ENCODE data around the gene CCNL2. TPM values are rescaled to one million over a fixed set of nuclear protein-coding genes. Genes with fewer than 3 reads are reported as not detected.
"Not testable (repeated sequence)": the region's sequence is repeated elsewhere in the genome, so short reads cannot be mapped to it uniquely, and the experiment has no call there.

The CCNL2 gene
- polyA plus RNA-seq, 3 donors, result 103 to 173 (median 106) TPM

DNA sequence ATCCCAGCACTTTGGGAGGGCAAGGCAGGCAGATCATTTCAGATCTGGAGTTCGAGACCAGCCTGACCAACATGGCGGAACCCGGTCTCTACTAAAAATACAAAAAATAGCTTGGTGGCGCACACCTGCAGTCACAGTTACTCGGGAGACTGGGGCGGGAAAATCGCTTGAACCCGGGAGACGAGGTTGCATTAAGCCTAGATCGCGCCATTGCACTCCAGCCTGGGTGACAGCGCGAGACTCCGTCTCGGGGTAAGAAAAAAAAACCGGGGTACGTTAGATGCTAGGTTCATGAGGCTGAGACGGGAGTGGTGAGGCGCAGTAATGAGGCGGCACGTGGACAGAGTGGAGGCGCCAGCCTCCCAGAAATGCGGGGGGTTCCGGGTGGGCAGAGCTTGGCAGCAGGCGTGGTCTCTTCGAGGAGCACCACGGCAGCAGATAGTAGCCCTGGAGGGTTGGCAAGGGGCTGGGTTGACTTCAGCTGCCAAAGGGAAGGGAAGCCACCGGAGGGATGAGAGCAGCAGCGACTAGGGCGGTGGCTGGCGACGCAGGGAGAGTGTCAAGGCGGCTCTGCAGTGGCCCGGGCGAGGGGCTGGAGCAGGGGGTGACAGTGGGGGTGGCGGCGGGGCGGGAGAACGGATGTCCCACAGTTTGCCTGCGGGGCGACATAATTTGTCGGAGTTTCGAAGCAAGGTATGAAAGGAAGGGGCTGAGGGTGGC, 7.1 kb upstream of the CCNL2 start:
- WGBS, 3 donors, result 37 to 44% (median 41%) methylated on average over 39 to 43 of the region's 43 CpGs
- no peak overlapping the region for H3K27ac ChIP-seq (ENCODE audit: low read depth, low read length)

DNA sequence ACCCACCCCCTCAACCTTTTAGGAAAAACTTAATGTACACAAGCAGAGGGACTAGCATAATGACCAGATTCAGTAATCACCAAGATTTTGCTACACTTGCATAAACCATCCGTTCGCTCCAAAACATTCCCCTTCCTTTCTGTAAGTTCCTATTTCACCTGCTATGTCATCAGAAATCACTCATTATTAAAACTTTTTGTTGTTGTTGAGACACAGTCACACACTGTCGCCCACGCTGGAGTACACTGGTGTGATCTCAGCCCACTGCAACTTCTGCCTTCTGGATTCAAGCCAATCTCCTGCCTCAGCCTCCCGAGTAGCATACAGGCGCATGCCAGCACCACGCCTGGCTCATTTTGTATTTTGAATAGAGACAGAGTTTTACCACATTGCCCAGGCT, 4.5 kb upstream of the CCNL2 start:
- no peak overlapping the region for H3K27ac ChIP-seq (ENCODE audit: low read depth, low read length)
- 78 to 84% (median 79%) methylated on average over 7 of the region's 7 CpGs for WGBS, 3 donors

DNA sequence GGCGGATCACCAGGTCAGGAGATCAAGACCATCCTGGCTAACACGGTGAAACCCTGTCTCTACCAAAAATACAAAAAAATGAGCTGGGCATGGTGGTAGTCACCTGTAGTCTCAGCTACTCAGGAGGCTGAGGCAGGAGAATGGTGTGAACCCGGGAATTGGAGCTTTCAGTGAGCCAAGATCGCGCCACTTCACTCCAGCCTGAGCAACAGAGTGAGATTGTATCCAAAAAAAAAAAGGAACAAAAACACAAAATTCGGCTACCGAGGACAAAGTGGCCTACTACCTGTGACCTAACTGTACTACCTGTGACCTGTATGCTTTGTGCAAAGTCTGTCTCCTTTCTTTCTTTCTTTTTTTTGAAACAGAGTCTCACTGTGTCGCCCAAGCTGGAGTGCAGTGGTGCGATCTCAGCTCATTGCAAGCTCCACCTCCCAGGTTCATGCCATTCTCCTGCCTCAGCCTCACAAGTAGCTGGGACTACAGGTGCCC, 3.8 kb upstream of the CCNL2 start:
- WGBS, 3 donors, result 85 to 93% (median 85%) methylated on average over 9 of the region's 9 CpGs
- not testable (repeated sequence) for H3K27ac ChIP-seq (ENCODE audit: low read depth, low read length)

DNA sequence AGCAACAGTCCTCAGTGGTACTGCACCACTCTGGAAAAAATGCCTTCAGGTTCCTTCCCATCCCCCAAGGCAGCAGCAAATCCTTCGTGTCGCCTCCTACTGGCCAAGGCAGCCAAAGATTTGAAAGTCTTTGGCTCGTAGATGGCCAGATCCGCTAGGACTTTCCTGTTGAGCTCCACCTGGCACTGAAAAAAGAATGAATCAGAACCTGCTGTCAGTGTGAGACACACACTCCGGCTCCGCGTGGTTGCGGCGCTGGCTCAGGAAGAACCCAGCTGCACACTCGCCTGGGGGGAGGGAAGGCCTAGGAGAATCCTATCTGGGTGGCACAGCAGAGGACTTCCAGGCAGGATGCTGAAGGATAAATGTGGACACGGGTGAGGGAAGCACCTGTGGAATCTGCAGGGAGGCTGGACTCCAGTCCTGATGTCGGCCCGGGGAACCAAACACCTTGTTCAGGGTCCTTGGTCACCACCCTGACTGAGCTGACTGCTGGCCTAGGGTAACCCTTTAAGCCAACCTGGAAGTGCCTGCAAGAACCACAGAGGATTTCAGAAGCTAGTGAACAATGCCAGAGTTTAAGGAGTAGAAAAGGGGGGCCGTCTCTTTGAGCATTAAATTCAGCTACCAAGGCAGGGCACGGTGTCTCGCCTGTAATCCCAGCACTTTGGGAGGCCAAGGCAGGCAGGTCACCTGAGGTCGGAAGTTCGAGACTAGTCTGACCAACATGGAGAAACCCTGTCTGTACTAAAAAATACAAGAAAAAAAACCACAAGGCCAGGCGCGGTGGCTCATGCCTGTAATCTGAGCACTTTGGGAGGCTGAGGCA, 3.2 kb upstream of the CCNL2 start:
- 59 to 73% (median 66%) methylated on average over 20 of the region's 20 CpGs for WGBS, 3 donors
- H3K27ac ChIP-seq (ENCODE audit: low read depth, low read length), result no peak overlapping the region

DNA sequence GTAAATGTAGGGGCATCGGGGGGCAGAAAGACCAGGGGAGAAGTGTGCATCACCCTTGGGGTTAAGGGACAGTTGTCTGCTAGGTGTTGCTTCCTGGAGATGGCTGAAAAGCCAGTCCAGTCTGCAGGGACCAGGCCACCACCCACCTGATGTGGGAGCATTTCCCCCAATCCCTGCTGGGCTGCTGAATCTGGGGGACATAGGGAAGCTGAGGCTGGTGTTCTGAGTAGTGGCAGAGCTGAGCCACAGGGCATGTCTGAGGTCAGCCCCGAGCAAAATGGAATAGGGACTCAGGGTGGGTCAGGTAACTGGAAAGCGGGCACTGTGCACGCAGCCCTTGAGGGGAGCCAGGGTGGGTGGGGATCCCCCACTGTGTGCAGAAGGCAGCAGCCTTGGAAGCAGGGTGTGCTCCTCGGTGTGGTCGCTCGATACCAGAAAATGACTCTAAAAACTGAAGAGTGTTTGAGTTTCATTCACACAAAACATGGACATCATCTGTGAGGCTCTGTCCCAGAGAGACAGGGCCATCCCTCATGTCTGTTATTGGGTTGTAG, 2.4 kb upstream of the CCNL2 start:
- WGBS, 3 donors, result 82 to 88% (median 83%) methylated on average over 7 of the region's 7 CpGs
- H3K27ac ChIP-seq (ENCODE audit: low read depth, low read length), result no peak overlapping the region

DNA sequence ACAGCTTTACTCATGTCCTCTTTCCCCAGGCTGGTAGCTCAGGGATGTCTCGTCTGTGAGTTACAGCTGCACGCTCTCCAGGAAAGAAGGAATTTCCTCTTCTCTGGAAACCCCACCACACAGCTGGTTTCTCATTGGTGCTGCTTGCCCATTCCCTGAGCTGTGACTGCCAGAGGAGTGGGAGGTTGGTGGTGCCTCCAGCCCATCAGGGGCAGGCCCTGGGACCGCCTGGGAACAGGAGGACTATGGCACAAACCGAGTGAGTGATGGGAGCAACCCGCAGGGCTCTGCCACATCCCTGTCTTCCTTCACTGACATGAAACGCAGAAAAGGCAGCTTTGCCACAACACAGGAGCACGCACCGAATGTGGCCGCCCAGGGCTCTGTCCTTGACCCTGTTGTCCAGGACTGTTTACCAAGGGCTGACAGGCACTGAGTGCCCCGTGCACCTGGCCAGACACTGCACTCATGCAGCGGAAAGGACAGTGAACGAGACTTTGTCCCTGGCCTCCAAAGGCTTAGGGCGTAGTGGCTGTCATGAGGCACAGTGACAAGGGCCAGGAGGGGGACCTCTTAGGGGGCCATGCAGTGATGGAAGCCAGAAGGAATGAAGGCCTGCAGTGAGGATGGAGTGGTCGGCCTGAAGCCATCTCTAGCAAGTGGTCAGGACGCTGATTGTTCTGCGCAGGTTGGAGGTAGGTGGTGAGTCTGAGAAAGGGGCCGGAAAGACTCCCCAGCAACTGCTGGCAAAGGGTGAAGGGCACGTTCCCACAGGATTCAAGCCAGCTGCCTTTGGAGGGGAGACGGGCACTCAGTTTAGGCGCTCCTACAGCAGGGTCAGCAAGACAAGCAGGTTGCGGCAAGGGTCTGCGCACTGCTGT, 1.7 kb upstream of the CCNL2 start:
- no peak overlapping the region for H3K27ac ChIP-seq (ENCODE audit: low read depth, low read length)
- WGBS, 3 donors, result 62 to 84% (median 79%) methylated on average over 22 of the region's 22 CpGs

DNA sequence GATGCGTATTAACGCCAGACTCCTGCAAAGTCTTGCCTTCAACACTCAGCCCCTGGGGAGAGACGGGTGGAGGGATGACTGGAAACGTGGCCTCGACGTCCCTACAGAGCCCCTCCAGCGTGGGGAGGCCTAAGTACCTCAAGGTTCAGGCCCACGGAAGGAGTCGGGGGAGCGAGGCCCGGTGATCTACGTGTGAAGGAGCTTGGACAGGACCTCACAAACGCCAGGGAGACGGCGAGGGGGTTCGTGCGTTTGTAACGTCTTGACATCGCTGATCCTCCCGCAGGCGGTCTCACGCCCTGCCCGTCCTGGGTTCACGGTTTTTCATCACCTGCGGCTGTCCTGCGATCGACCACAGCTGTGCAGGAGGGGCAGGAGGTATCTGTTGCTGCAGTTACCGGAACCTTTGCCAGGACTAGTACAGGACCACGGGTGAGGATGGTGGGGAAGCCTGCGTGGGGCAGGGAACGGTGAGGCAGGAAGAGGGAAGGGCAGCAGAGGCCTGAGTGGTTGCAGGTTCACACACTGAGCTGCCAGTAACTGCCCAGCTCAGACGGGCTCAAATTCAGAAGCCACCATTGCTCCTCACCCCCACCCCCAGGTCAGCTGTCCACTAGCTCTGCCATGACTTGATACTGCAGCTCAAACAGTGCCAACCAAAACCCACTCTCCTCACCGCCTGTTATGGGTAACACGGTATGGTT, 889 bp upstream of the CCNL2 start:
- WGBS, 3 donors, result 4 to 6% (median 5%) methylated on average over 34 of the region's 34 CpGs
- no peak overlapping the region for H3K27ac ChIP-seq (ENCODE audit: low read depth, low read length)

DNA sequence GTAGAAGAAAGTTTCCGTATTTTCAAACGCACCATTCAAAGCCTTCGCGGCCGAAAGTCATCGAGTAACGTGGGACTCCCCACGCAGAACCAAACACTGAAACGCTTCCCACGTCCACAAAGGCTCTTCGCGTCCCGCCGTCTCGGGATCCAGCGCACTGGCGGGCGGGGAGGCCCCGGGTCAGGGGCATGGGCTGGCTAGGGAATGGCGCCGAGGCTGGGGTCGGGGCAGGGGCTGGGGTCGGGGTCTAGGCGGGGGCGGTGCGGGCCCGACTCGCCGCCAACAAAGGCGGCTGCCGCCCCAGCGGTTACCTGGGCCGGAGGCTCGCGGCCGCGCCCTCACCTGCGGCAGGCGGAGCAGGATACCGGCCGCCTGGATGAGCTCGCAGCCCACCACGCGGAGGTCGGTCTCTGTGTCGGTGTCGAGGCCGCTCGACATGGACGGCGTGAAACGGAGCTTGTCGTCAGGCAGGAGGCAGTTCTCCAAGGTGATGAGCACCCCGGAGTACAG, 403 bp downstream of the CCNL2 start:
- 0% methylated on average over 46 to 54 of the region's 54 CpGs for WGBS, 3 donors

DNA sequence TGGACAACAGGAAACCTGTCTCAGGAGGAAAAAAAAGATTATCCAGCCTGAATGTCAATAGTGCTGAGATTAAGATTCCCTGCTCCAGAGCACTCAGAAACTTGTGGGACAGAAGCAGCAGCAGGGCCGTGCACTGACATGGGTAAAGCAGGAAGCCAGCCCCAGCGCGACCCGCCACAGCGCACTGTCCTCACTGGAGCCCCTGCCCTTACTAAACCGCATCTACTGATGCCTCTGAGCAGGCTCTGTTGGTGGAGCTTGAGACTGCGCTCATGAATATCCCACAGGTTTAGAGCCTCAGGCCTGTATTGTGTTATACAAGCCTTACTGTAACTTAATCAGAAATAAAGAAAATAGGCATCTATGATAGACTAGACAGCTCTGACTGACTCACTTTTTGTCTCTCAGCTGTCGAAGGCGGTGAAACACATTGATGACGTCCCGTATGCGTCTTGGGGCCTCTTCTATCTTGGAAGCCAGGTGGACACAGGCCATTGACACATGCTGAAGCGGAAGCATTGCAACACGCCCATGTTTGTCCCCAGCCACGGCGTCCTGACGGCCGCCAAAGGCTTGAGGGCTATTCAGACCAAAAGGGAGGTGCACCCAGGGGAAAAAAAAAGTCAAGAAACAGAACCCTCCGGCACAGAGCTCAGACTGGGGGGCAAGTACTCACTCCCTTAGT, 1.2 kb downstream of the CCNL2 start:
- WGBS, 3 donors, result 41 to 49% (median 44%) methylated on average over 17 to 19 of the region's 19 CpGs
- H3K27ac ChIP-seq (ENCODE audit: low read depth, low read length), result no peak overlapping the region

More for the DNA sequence above, 403 bp downstream of the CCNL2 start:
- no peak overlapping the region for H3K27ac ChIP-seq (ENCODE audit: low read depth, low read length)

DNA sequence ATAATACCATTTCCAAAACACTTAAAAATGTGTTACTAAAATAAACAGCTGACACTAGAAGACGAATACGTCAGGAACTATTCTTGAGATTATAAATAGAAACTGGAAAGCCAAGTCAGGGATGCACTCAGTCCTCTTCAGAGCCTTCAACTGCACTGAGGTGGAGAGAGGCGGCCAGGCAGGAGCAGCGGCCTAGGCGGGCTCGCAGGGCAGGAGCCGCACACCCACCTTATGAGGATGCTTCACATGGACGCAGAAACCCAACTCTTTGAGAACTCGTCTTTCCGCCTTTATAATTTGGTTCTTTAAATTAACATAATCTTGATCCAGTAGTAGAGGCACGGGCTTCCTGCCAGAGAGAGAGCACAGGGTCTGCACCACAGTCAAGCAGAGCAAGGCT, 4.0 kb downstream of the CCNL2 start:
- H3K27ac ChIP-seq (ENCODE audit: low read depth, low read length), result no peak overlapping the region
- WGBS, 3 donors, result 87 to 93% (median 92%) methylated on average over 11 of the region's 11 CpGs

DNA sequence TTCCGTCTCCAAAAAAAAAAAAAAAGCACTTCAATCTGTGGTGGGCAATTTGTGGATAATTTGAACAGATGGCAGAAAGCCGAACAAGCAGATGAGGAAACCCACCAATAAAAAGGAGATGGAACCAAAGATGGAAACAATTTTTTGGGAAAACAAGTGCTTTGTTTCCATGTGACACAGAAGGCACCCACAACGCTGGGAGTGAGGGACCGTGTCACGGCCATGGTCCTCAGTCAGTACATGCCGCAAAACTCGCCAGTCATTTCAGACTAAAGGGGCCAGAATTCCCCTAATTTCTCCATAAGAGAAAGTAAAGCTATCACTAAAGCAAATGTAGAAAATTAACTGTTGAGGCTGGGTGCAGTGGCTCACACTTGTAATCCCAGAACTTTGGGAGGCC, 5.0 kb downstream of the CCNL2 start:
- H3K27ac ChIP-seq (ENCODE audit: low read depth, low read length), result no peak overlapping the region
- WGBS, 3 donors, result 92 to 98% (median 97%) methylated on average over 7 of the region's 7 CpGs

DNA sequence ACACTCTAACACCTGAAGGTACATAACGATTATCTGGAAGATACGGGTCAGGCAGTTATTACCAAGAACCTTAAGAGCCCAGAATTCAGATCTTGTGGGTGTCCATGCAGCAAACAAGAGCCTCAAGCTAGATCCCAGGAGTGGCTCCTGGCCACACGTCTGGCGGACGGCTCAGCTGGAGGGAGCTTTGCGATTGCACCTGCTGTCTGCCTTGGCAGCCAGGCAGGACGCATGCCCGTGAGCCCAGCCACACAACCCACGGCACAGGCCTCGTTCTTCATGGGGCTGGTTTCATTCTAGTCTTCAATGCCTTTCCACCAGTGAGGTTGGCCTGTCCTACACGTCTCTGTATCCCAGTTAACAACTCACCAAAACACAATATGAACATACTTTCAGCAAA, 5.7 kb downstream of the CCNL2 start:
- WGBS, 3 donors, result 88 to 95% (median 91%) methylated on average over 11 of the region's 11 CpGs
- no peak overlapping the region for H3K27ac ChIP-seq (ENCODE audit: low read depth, low read length)

DNA sequence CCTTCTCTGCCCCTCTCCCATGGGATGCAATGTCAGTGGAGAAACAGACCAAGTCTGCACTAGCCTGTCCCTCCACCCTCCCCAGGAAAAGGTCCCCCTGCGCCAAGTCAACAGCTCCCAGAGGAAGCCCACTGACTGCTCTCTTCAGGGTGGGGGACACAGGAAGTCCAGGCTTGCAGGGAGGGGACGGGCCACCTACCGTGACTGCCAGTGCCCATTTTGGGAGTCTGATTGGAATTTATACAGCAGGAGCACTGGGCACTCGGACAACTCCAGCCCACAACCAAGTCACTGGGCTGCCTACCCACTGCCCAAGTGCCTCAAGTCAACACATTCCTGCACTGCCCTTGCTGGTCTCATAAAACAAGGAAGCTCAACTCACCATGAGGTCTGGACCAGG, 6.1 kb downstream of the CCNL2 start:
- H3K27ac ChIP-seq (ENCODE audit: low read depth, low read length), result no peak overlapping the region
- 85 to 94% (median 93%) methylated on average over 4 of the region's 4 CpGs for WGBS, 3 donors

DNA sequence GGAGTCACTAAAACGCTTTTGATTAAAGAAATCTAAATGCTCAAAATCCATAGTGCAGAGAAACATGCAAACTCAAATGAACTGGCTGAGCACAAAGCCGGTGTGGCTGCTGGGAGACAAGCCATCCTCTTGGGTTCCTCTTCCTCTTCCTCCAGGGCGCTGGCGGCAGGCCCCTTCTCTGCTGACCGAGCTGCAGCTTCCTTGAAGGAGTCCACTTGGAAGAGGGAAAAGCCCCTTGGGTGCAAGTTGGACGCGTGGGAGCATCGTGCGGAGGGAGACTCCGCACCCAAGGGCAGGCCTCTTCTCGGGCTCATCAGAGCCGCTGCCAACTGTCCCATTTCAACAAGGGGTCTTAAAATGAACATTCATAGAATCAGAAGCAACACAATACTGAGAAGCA, 7.9 kb downstream of the CCNL2 start:
- H3K27ac ChIP-seq (ENCODE audit: low read depth, low read length), result no peak overlapping the region
- 72 to 88% (median 73%) methylated on average over 12 of the region's 12 CpGs for WGBS, 3 donors

DNA sequence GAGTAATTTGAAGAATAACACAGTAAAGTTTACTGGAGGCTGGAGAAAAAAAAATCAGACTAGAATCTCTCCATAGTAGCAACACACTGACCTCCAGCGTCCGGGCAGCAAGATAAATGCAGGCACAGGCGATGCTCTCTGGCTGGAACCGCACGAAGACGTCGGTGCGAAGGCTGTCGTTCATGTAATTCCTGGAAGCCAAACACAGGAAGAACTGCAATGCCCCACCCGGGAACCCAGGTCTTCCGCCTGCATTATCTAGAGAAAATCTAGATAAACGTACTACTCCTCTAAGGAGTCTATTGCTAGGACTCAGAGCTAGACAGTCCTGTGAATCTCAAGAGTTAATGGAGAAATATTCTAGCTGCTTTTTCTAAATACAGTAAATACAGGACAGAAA, 8.5 kb downstream of the CCNL2 start:
- WGBS, 3 donors, result 79 to 84% (median 83%) methylated on average over 12 of the region's 12 CpGs
- no peak overlapping the region for H3K27ac ChIP-seq (ENCODE audit: low read depth, low read length)

DNA sequence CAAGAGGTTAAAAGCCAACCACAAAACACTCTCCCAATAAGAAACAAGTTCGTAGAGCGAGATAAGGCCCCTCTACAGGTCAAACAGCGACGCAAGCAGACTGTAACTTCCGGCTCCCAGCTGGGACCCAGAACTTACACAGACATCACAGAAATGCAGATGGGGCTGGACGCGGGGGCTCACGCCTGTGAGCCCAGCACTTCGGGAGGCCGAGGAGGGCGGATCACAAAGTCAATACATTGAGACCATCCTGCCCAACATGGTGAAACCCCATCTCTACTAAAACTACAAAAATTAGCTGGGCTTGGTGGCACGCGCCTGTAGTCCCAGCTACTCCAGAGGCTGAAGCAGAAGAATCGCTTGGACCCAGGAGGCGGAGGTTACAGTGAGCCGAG, 11.1 kb downstream of the CCNL2 start:
- WGBS, 3 donors, result 94 to 99% (median 97%) methylated on average over 16 of the region's 16 CpGs
- no peak overlapping the region for H3K27ac ChIP-seq (ENCODE audit: low read depth, low read length)

All from adipose tissue (tissue), 3 donors.